Vagina (tissue), 2 donors: ENCODE data around the gene XAGE1B.
"Not testable (repeated sequence)": the region's sequence is repeated elsewhere in the genome, so short reads cannot be mapped to it uniquely, and the experiment has no call there.

Source experiments
- CTCF ChIP-seq, 3 experiments: fragments of 450-650 bp in 2 of 3; fragments of 200-600 bp in 1 of 3; sonication (generic) in 1 of 3; IDR thresholded peaks; one replicate each; pipeline ENCODE4 v1.5.1; 2017 to 2019; ENCODE audit warnings: antibody characterized with exemption in 3 of 3, mild to moderate bottlenecking in 2 of 3, moderate library complexity in 2 of 3
- POLR2A ChIP-seq, 2 donors: fragments of 450-650 bp; IDR thresholded peaks; one replicate each; pipeline ENCODE4 v1.6.1; 2017; ENCODE audit warnings: antibody characterized with exemption in 2 of 2, mild to moderate bottlenecking in 2 of 2, moderate library complexity in 2 of 2
- POLR2AphosphoS5 ChIP-seq, 2 donors: sonication (generic); formaldehyde crosslinking; IDR thresholded peaks; one replicate each; pipeline ENCODE4 v1.9.0; 2017; ENCODE audit warnings: antibody characterized with exemption in 2 of 2, mild to moderate bottlenecking in 2 of 2, low read depth in 1 of 2; ENCODE audit not compliant: insufficient read depth in 1 of 2

DNA sequence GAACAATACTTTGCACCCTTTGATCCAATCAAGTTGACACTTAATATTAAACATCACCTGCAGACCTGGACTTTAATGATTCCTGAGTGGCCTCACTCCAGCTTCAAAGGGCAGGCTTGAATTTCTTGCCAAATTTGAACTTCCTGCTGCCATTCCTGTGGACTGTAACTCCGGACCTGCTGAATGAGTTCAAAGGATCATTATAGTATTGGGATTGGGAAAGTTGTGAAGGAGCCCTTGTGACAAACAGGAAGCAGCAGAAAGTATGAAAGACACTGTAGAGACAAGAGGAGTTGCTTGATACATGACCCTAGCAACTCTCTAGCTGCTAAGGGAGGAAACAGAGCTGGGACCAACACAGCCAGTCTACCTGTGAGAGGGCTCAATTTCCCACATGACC, 45.6 kb downstream of the XAGE1B start:
- TF ChIP-seq CTCF (IDR thresholded peaks at IDR 0.05); POLR2AphosphoS5 (IDR thresholded peaks at IDR 0.05; ENCODE audit: insufficient read depth in 1 of 2, low read depth in 1 of 2); POLR2A (IDR thresholded peaks at IDR 0.05): not testable (repeated sequence)
